Caco-2 (cell line): ENCODE results near the gene USP32. TPM values are rescaled to one million over a fixed set of nuclear protein-coding genes. Genes with fewer than 3 reads are reported as not detected.

Experiments used
- BruUV-seq: library from RNA; stranded (reverse); fragments of 400-500 nt; replicated peaks from 2 replicates; lab custom pipeline; 2021; lab: Mats Ljungman, UMichigan
- CTCF ChIA-PET: fragments of 300-600 bp; sonication (Branson Sonifier 250); formaldehyde crosslinking; loops from one replicate; lab custom pipeline; 2022; ENCODE audit warnings: antibody characterized with exemption; lab: Charles Lee
- POLR2A ChIA-PET: fragments of 300-600 bp; sonication (Branson Sonifier 250); formaldehyde crosslinking; loops from one replicate; lab custom pipeline; 2022; ENCODE audit warnings: antibody characterized with exemption; lab: Charles Lee
- DNase-seq, 2 experiments: peaks; one replicate each; pipeline versions ENCODE4 v3.0.0 to v3.0.0-alpha.2; 2020 to 2022
- H3K27me3 ChIP-seq: replicated peaks from 2 replicates; pipeline ENCODE4 v1.6.0; 2011; ENCODE audit warnings: low read length; ENCODE audit not compliant: control insufficient read depth, insufficient read depth
- H3K36me3 ChIP-seq: 2 replicates; pipeline ENCODE4 v1.5.1; 2011; ENCODE audit warnings: low read length; ENCODE audit not compliant: control insufficient read depth, insufficient read depth
- H3K4me1 ChIP-seq: fragments of 250-450 bp; sonication (Bioruptor Pico); 2 replicates; pipeline ENCODE4 v1.5.1; 2020; ENCODE audit warnings: mild to moderate bottlenecking
- H3K4me3 ChIP-seq: 2 replicates; pipeline ENCODE4 v1.5.1; 2011; ENCODE audit warnings: low read depth, mild to moderate bottlenecking, control low read depth, low read length
- H3K9me3 ChIP-seq: fragments of 250-450 bp; sonication (Bioruptor Pico); 2 replicates; pipeline ENCODE4 v1.5.1; 2020; ENCODE audit warnings: mild to moderate bottlenecking, moderate library complexity
- H3K27ac Mint-ChIP-seq: one replicate; pipeline ENCODE4 v1.8.0; 2022; ENCODE audit warnings: mixed read lengths; ENCODE audit not compliant: unreplicated experiment
- H3K27me3 Mint-ChIP-seq: one replicate; pipeline ENCODE4 v1.8.0; 2022; ENCODE audit warnings: mixed read lengths; ENCODE audit not compliant: insufficient read depth, unreplicated experiment
- H3K36me3 Mint-ChIP-seq: one replicate; pipeline ENCODE4 v1.8.0; 2022; ENCODE audit warnings: mild to moderate bottlenecking, mixed read lengths; ENCODE audit not compliant: insufficient read depth, unreplicated experiment
- H3K4me1 Mint-ChIP-seq: one replicate; pipeline ENCODE4 v1.8.0; 2022; ENCODE audit warnings: low read depth, mixed read lengths; ENCODE audit not compliant: unreplicated experiment
- H3K4me3 Mint-ChIP-seq: one replicate; pipeline ENCODE4 v1.8.0; 2022; ENCODE audit warnings: mild to moderate bottlenecking, moderate library complexity, mixed read lengths; ENCODE audit not compliant: unreplicated experiment
- H3K9me3 Mint-ChIP-seq: one replicate; pipeline ENCODE4 v1.8.0; 2022; ENCODE audit warnings: mixed read lengths; ENCODE audit not compliant: unreplicated experiment
- CTCF ChIP-seq, 2 experiments: fragments of 200-600 bp in 1 of 2; IDR thresholded peaks; 1 replicate in 1 of 2; 2 replicates in 1 of 2; pipeline versions ENCODE4 v1.5.1 to v1.8.0; 2011 to 2022; ENCODE audit warnings: antibody characterized with exemption in 1 of 2, control low read depth in 1 of 2, inconsistent platforms in 1 of 2, low read depth in 1 of 2, low read length in 1 of 2, mild to moderate bottlenecking in 1 of 2, moderate library complexity in 1 of 2; ENCODE audit not compliant: insufficient read depth in 1 of 2, severe bottlenecking in 1 of 2, unreplicated experiment in 1 of 2
- intact Hi-C: fragments of 100-400 bp; cut with micrococcal nuclease; formaldehyde crosslinking; loops from one replicate; pipeline ENCODE4 v1.10.0; 2022; ENCODE audit not compliant: unreplicated experiment
- total RNA-seq: library from RNA; stranded (reverse); gene quantifications from 2 replicates; pipeline ENCODE4 v1.2.3, GENCODE V29; 2022

The USP32 gene
- total RNA-seq, 1 experiment from 2014 or later: 53.3 TPM

DNA sequence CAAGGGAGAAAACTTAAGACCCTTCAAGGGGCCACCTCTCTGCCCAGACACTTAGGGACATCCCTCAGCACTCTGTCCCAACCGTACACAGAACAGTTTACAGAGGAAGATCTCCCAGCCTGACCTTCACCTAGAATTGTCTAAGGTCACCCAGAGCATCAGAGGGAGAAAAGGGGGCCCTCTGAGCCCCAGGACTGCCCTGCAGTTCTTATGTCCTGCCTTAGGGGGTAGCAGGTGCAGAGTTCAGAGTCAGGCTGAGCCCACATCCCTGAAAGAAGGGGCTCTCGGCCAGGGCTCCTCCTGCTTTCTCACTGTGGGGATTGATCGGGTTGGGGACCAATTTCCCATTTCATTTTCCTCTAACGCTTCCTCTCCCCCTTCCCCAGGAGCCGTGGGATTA is 226.7 kb downstream of the USP32 start:
- intact Hi-C loops: no loop called here
- POLR2A ChIA-PET: no interaction called here
- DNase-seq: no peak
- peaks cover 48% of the 10 kb centered on the region for H3K4me1 Mint-ChIP-seq
- no peaks in the 10 kb centered on the region for H3K9me3 Mint-ChIP-seq
- Histone ChIP-seq H3K9me3 (no peaks in the 10 kb centered on the region), H3K36me3 (no peaks in the 10 kb centered on the region), H3K4me3 (no peak overlapping the region), H3K4me1 (peaks cover 39% of the 10 kb centered on the region), H3K27me3 (no peaks in the 10 kb centered on the region)
- no TSS peak for BruUV-seq
- H3K36me3 Mint-ChIP-seq: no peaks in the 10 kb centered on the region
- CTCF ChIA-PET: no interaction called here
- H3K4me3 Mint-ChIP-seq: no peak overlapping the region
- H3K27ac Mint-ChIP-seq: no peak overlapping the region
- H3K27me3 Mint-ChIP-seq: no peaks in the 10 kb centered on the region
- no peak for TF ChIP-seq CTCF (IDR thresholded peaks at IDR 0.05; ENCODE audit: insufficient read depth in 1 of 2, low read depth in 1 of 2, low read length in 1 of 2, severe bottlenecking in 1 of 2, unreplicated experiment in 1 of 2)

- no peaks in the 10 kb centered on the region for H3K27me3 ChIP-seq
- no peaks in the 10 kb centered on the region for H3K9me3 Mint-ChIP-seq
- H3K27me3 Mint-ChIP-seq: no peaks in the 10 kb centered on the region
- intact Hi-C loops: no loop called here
- H3K36me3 Mint-ChIP-seq: no peaks in the 10 kb centered on the region
- H3K4me1 ChIP-seq: peaks cover 34% of the 10 kb centered on the region
- peaks cover 46% of the 10 kb centered on the region for H3K4me1 Mint-ChIP-seq
- H3K9me3 ChIP-seq: no peaks in the 10 kb centered on the region
- ChIA-PET CTCF (no interaction called here), POLR2A (no interaction called here)
- H3K4me3 Mint-ChIP-seq: no peak overlapping the region
- H3K4me3 ChIP-seq: no peak overlapping the region
- no peaks in the 10 kb centered on the region for H3K36me3 ChIP-seq
- no peak overlapping the region for H3K27ac Mint-ChIP-seq
- no peak for TF ChIP-seq CTCF (IDR thresholded peaks at IDR 0.05; ENCODE audit: insufficient read depth in 1 of 2, low read depth in 1 of 2, low read length in 1 of 2, severe bottlenecking in 1 of 2, unreplicated experiment in 1 of 2)
- DNase-seq: no peak
- no TSS peak for BruUV-seq
Measured at GRCh38 chr17:60164697-60165096, 227.2 kb downstream of the USP32 start.

DNA sequence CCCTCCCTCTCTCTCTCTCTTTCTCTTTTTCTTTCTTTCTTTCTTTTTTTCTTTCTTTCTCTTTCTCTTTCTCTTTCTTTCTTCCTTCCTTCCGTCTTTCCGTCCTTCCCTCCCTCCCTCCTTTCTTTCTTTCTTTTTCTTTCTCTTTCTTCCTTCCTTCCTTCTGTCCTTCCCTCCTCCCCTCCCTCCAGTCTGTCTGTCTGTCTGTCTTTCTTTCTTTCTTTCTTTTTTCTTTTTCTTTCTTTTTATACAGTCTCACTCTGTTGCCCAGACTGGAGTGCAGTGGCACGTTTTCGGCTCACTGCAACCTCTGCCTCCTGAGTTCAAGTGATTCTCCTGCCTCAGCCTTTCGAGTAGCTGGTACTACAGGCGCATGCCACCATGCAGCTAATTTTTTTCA is 227.8 kb downstream of the USP32 start:
- no peak for TF ChIP-seq CTCF (IDR thresholded peaks at IDR 0.05; ENCODE audit: insufficient read depth in 1 of 2, low read depth in 1 of 2, low read length in 1 of 2, severe bottlenecking in 1 of 2, unreplicated experiment in 1 of 2)
- no peak overlapping the region for H3K4me3 ChIP-seq
- H3K27me3 Mint-ChIP-seq: no peaks in the 10 kb centered on the region
- BruUV-seq: no TSS peak
- H3K36me3 ChIP-seq: no peaks in the 10 kb centered on the region
- H3K27ac Mint-ChIP-seq: no peak overlapping the region
- peaks cover 46% of the 10 kb centered on the region for H3K4me1 Mint-ChIP-seq
- DNase-seq: no peak
- H3K36me3 Mint-ChIP-seq: no peaks in the 10 kb centered on the region
- intact Hi-C loops: no loop called here
- POLR2A ChIA-PET: no interaction called here
- H3K4me3 Mint-ChIP-seq: no peak overlapping the region
- CTCF ChIA-PET: no interaction called here
- H3K9me3 ChIP-seq: no peaks in the 10 kb centered on the region
- H3K9me3 Mint-ChIP-seq: no peaks in the 10 kb centered on the region
- H3K4me1 ChIP-seq: peaks cover 28% of the 10 kb centered on the region
- no peaks in the 10 kb centered on the region for H3K27me3 ChIP-seq
